Neural cell (in vitro differentiated cells): ENCODE measurements around the gene PSMB4. TPM values are rescaled to one million over a fixed set of nuclear protein-coding genes. Genes with fewer than 3 reads are reported as not detected.

ENCODE experiments used
- H2AFZ ChIP-seq: fragments of 200-600, 300-800 bp; sonication (generic), shearing (Covaris generic); 2 replicates; pipeline ENCODE4 v1.6.0; 2014; ENCODE audit warnings: low read depth, mild to moderate bottlenecking, antibody characterized with exemption, low read length, moderate library complexity
- H3F3A ChIP-seq: fragments of 200-600 bp; shearing (Covaris generic); 2 replicates; pipeline ENCODE4 v1.6.1; 2016; ENCODE audit warnings: mild to moderate bottlenecking, moderate library complexity, mixed read lengths, antibody characterized with exemption, low read length; ENCODE audit not compliant: insufficient read depth, poor library complexity, severe bottlenecking
- H3K27ac ChIP-seq: fragments of 200-600, 300-800 bp; sonication (generic), shearing (Covaris generic); 2 replicates; pipeline ENCODE4 v1.5.1; 2014; ENCODE audit warnings: mild to moderate bottlenecking, low read length, moderate library complexity
- H3K27me3 ChIP-seq: fragments of 300-800, 200-600 bp; sonication (generic), shearing (Covaris generic); 2 replicates; pipeline ENCODE4 v1.6.0; 2014; ENCODE audit warnings: mild to moderate bottlenecking, low read depth, low read length, moderate library complexity; ENCODE audit not compliant: insufficient read depth
- H3K36me3 ChIP-seq: fragments of 300-800, 200-600 bp; sonication (generic), shearing (Covaris generic); 2 replicates; pipeline ENCODE4 v1.5.1; 2014; ENCODE audit warnings: mild to moderate bottlenecking, antibody characterized with exemption, low read length, moderate library complexity; ENCODE audit not compliant: insufficient read depth
- H3K4me2 ChIP-seq: fragments of 300-800, 200-600 bp; sonication (generic), shearing (Covaris generic); 2 replicates; pipeline ENCODE4 v1.6.0; 2014; ENCODE audit warnings: mild to moderate bottlenecking, low read length
- H3K4me3 ChIP-seq: fragments of 300-800, 200-600 bp; sonication (generic), shearing (Covaris generic); 2 replicates; pipeline ENCODE4 v1.5.1; 2014; ENCODE audit warnings: mild to moderate bottlenecking, low read length, moderate library complexity
- H3K79me2 ChIP-seq: fragments of 200-600 bp; shearing (Covaris generic); replicated peaks from 2 replicates; pipeline ENCODE4 v1.6.0; 2014; ENCODE audit warnings: mild to moderate bottlenecking, low read length, moderate library complexity; ENCODE audit not compliant: insufficient read depth
- H3K9ac ChIP-seq: fragments of 300-800, 200-600 bp; sonication (generic), shearing (Covaris generic); 2 replicates; pipeline ENCODE4 v1.6.1; 2016; ENCODE audit warnings: mild to moderate bottlenecking, low read length, mixed read lengths
- H3K9me2 ChIP-seq: fragments of 200-600 bp; shearing (Covaris generic); 2 replicates; pipeline ENCODE4 v1.6.1; 2016; ENCODE audit warnings: mild to moderate bottlenecking, low read length, mixed read lengths; ENCODE audit not compliant: insufficient read depth
- H3K9me3 ChIP-seq: fragments of 200-600, 300-800 bp; sonication (generic), shearing (Covaris generic); 2 replicates; pipeline ENCODE4 v1.6.1; 2016; ENCODE audit warnings: mild to moderate bottlenecking, mixed run types, low read length, moderate library complexity, mixed read lengths
- H4K20me1 ChIP-seq: fragments of 200-600 bp; shearing (Covaris generic); 2 replicates; pipeline ENCODE4 v1.6.1; 2016; ENCODE audit warnings: mild to moderate bottlenecking, mixed run types; ENCODE audit not compliant: insufficient read depth
- CTCF ChIP-seq: fragments of 450-650 bp; IDR thresholded peaks from 2 replicates; pipeline ENCODE4 v1.5.1; 2014; ENCODE audit warnings: antibody characterized with exemption, mild to moderate bottlenecking, moderate library complexity; ENCODE audit not compliant: poor library complexity, severe bottlenecking
- EP300 ChIP-seq: fragments of 450-650 bp; conservative IDR thresholded peaks from 2 replicates; pipeline ENCODE4 v1.6.1; 2014; ENCODE audit warnings: antibody characterized with exemption, mild to moderate bottlenecking, moderate library complexity; ENCODE audit not compliant: poor library complexity, severe bottlenecking
- EZH2 ChIP-seq: fragments of 200-600, 300-800 bp; shearing (Covaris generic), sonication (generic); IDR thresholded peaks from 2 replicates; pipeline ENCODE4 v1.6.1; 2014; ENCODE audit warnings: antibody characterized with exemption, low read length, borderline replicate concordance, mild to moderate bottlenecking; ENCODE audit not compliant: insufficient read depth, poor library complexity, severe bottlenecking
- MXI1 ChIP-seq: fragments of 450-650 bp; conservative IDR thresholded peaks from 2 replicates; pipeline ENCODE4 v1.6.1; 2014; ENCODE audit warnings: antibody characterized with exemption, mild to moderate bottlenecking; ENCODE audit not compliant: poor library complexity, severe bottlenecking
- POLR2AphosphoS5 ChIP-seq: IDR thresholded peaks from 2 replicates; pipeline ENCODE4 v1.6.1; 2012
- RAD21 ChIP-seq: fragments of 450-650 bp; conservative IDR thresholded peaks from 2 replicates; pipeline ENCODE4 v1.6.1; 2014; ENCODE audit warnings: antibody characterized with exemption, mild to moderate bottlenecking, moderate library complexity
- REST ChIP-seq: IDR thresholded peaks from 2 replicates; pipeline ENCODE4 v1.6.1; 2012; ENCODE audit warnings: borderline replicate concordance
- SMC3 ChIP-seq: fragments of 450-650 bp; conservative IDR thresholded peaks from 2 replicates; pipeline ENCODE4 v1.6.1; 2014; ENCODE audit warnings: antibody characterized with exemption, mild to moderate bottlenecking, moderate library complexity; ENCODE audit not compliant: poor library complexity
- TAF1 ChIP-seq: IDR thresholded peaks from 2 replicates; pipeline ENCODE4 v1.6.1; 2012; ENCODE audit warnings: low read depth
- polyA plus RNA-seq: library from polyadenylated mRNA; depleted of rRNA; stranded (reverse); fragments of >200 nt; gene quantifications from 2 replicates; pipeline ENCODE4 v1.2.3, GENCODE V29; 2014

The PSMB4 gene
- polyA plus RNA-seq, 1 donor from 2014 or later, result 695 TPM

GRCh38 chr1:151364996-151365395 is 34.4 kb upstream of the PSMB4 start:
- no peak for TF ChIP-seq MXI1
- no peak for TF ChIP-seq SMC3
- TF ChIP-seq REST, result no peak
- no peak for TF ChIP-seq CTCF
- no peak for TF ChIP-seq POLR2AphosphoS5
- no peak for TF ChIP-seq RAD21
- no peak for TF ChIP-seq EP300
- no peak for TF ChIP-seq EZH2
- TF ChIP-seq TAF1, result no peak
- no peak overlapping the region for H3K4me3 ChIP-seq
- no peak overlapping the region for H3K27ac ChIP-seq
- no peaks in the 10 kb centered on the region for H3K27me3 ChIP-seq
- no peaks in the 10 kb centered on the region for H4K20me1 ChIP-seq
- no peak overlapping the region for H3K4me2 ChIP-seq
- peaks cover 5% of the 10 kb centered on the region for H3K9me3 ChIP-seq
- H3F3A ChIP-seq, result no peaks in the 10 kb centered on the region
- no peaks in the 10 kb centered on the region for H3K79me2 ChIP-seq
- H3K9me2 ChIP-seq, result no peaks in the 10 kb centered on the region
- H2AFZ ChIP-seq, result no peak overlapping the region
- H3K9ac ChIP-seq, result no peak overlapping the region
- H3K36me3 ChIP-seq, result no peaks in the 10 kb centered on the region

GRCh38 chr1:151367658-151368392 is 31.5 kb upstream of the PSMB4 start:
- H3K4me2 ChIP-seq, result no peak overlapping the region
- H3K27me3 ChIP-seq, result no peaks in the 10 kb centered on the region
- no peak overlapping the region for H3K27ac ChIP-seq
- H3K9me3 ChIP-seq, result no peaks in the 10 kb centered on the region
- H4K20me1 ChIP-seq, result no peaks in the 10 kb centered on the region
- H3F3A ChIP-seq, result no peaks in the 10 kb centered on the region
- no peaks in the 10 kb centered on the region for H3K79me2 ChIP-seq
- H3K4me3 ChIP-seq, result no peak overlapping the region
- TF ChIP-seq EP300, result no peak
- no peak overlapping the region for H3K9ac ChIP-seq
- no peaks in the 10 kb centered on the region for H3K36me3 ChIP-seq
- H2AFZ ChIP-seq, result no peak overlapping the region
- H3K9me2 ChIP-seq, result no peaks in the 10 kb centered on the region
